Measurements from ENCODE around the gene GRAMD4. TPM values are rescaled to one million over a fixed set of nuclear protein-coding genes. Genes with fewer than 3 reads are reported as not detected.

The GRAMD4 gene
- total and polyA plus RNA-seq, 3 donors from 2014 or later, result 20.8 to 81.5 (median 61.2) TPM

- DNase-seq, result no peak
- H3K27me3 ChIP-seq, result no peaks in the 10 kb centered on the region
- intact Hi-C loops (cut with DNase I; ENCODE audit: low total_unique reads), result no loop called here
Measured at GRCh38 chr22:46579751-46580449, 40.3 kb upstream of the GRAMD4 start.

DNA sequence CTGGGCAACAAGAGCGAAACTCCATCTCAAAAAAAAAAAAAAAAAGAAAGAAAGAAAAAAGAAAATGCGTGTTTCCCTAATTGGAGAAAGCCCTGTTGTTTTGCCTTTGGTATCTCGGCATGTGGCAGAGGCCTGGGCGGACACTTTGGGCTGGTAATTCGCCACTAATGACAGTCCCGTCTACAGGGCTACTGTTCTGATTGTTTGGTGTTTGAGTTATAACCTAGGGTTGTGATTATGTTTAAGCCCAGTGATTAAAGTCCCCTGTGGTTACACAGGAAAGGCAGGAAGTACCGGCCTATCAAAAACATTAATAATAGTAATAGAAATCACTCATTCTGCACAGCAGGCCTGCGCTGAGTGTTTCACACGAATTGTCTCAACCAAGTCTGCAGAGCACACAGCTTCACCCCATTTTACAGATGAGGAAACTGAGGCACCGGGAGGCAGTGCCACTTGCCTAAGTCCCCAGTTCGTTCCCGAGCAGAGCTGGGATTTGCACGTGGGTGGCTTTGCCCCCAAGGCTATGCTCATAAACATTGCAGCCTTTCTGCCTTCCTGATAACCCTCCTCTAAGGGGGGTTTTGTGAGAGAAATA is 39.1 kb upstream of the GRAMD4 start:
- Histone ChIP-seq H3K9me3 (no peaks in the 10 kb centered on the region), H3K27me3 (no peaks in the 10 kb centered on the region), H3K27ac (no peak overlapping the region), H3K4me3 (no peak overlapping the region), H3K4me1 (peaks cover 16% of the 10 kb centered on the region), H3K36me3 (ENCODE audit: low read depth, missing control alignments) (no peaks in the 10 kb centered on the region)
- no peak for TF ChIP-seq CTCF (IDR thresholded peaks at IDR 0.05)
- TF ChIP-seq POLR2A (IDR thresholded peaks at IDR 0.05), result no peak
- no peak for DNase-seq
- 75 to 81% methylated on average over 13 of the region's 13 CpGs for WGBS, 2 donors
- intact Hi-C loops (cut with DNase I; ENCODE audit: low total_unique reads), result no loop called here

More at GRCh38 chr22:46579751-46580449, 40.3 kb upstream of the GRAMD4 start:
- Histone ChIP-seq H3K9me3 (no peaks in the 10 kb centered on the region), H3K4me1 (peaks cover 19% of the 10 kb centered on the region), H3K27ac (no peak overlapping the region), H3K4me3 (no peak overlapping the region), H3K36me3 (ENCODE audit: low read depth, missing control alignments) (no peaks in the 10 kb centered on the region)
- TF ChIP-seq CTCF (IDR thresholded peaks at IDR 0.05), result no peak
- TF ChIP-seq POLR2A (IDR thresholded peaks at IDR 0.05), result no peak
- 89 to 90% methylated on average over 13 to 14 of the region's 14 CpGs for WGBS, 2 donors

GRCh38 chr22:46581538-46582244 is 38.5 kb upstream of the GRAMD4 start:
- H3K27me3 ChIP-seq, result no peaks in the 10 kb centered on the region
- H3K9me3 ChIP-seq, result no peaks in the 10 kb centered on the region
- intact Hi-C loops (cut with DNase I; ENCODE audit: low total_unique reads), result no loop called here
- H3K27ac ChIP-seq, result no peak overlapping the region
- no peaks in the 10 kb centered on the region for H3K36me3 ChIP-seq (ENCODE audit: low read depth, missing control alignments)
- no peak for TF ChIP-seq POLR2A (IDR thresholded peaks at IDR 0.05)
- no peak for TF ChIP-seq CTCF (IDR thresholded peaks at IDR 0.05)
- peaks cover 11% of the 10 kb centered on the region for H3K4me1 ChIP-seq
- no peak overlapping the region for H3K4me3 ChIP-seq
- 86% methylated on average over 12 to 14 of the region's 14 CpGs for WGBS, 2 donors
- no peak for DNase-seq

GRCh38 chr22:46582281-46582933 is 37.8 kb upstream of the GRAMD4 start:
- no peak overlapping the region for H3K27ac ChIP-seq
- DNase-seq, result no peak

More at GRCh38 chr22:46582281-46582933, 37.8 kb upstream of the GRAMD4 start:
- intact Hi-C loops (cut with DNase I; ENCODE audit: low total_unique reads), result no loop called here
- Histone ChIP-seq H3K4me1 (peaks cover 11% of the 10 kb centered on the region), H3K27me3 (no peaks in the 10 kb centered on the region), H3K4me3 (no peak overlapping the region), H3K36me3 (ENCODE audit: low read depth, missing control alignments) (no peaks in the 10 kb centered on the region), H3K9me3 (no peaks in the 10 kb centered on the region)
- no peak for TF ChIP-seq CTCF (IDR thresholded peaks at IDR 0.05)
- no peak for TF ChIP-seq POLR2A (IDR thresholded peaks at IDR 0.05)
- WGBS, 2 donors, result 89 to 92% methylated on average over 13 to 14 of the region's 14 CpGs

Data from testis (tissue), 3 donors.